H1 (cell line): ENCODE data around the gene OCEL1. TPM values are rescaled to one million over a fixed set of nuclear protein-coding genes. Genes with fewer than 3 reads are reported as not detected.

Source experiments
- BCL11A ChIP-seq, 2 experiments: IDR thresholded peaks; one replicate each; pipeline ENCODE4 v1.6.1; 2011; ENCODE audit warnings: low read depth in 2 of 2, low read length in 2 of 2, mild to moderate bottlenecking in 2 of 2
- EP300 ChIP-seq, 2 experiments: IDR thresholded peaks; 1 replicate in 1 of 2; 2 replicates in 1 of 2; pipeline ENCODE4 v1.6.1; 2011 to 2012; ENCODE audit warnings: low read depth in 2 of 2, low read length in 2 of 2, mild to moderate bottlenecking in 2 of 2, borderline replicate concordance in 1 of 2, inconsistent platforms in 1 of 2, moderate library complexity in 1 of 2
- HDAC2 ChIP-seq, 2 experiments: fragments of 300-600 bp in 1 of 2; sonication (generic) in 1 of 2; IDR thresholded peaks; 2 replicates each; pipeline ENCODE4 v1.6.1; 2011 to 2012; ENCODE audit warnings: low read depth in 2 of 2, low read length in 2 of 2, mild to moderate bottlenecking in 2 of 2, moderate library complexity in 2 of 2, borderline replicate concordance in 1 of 2, inconsistent platforms in 1 of 2
- HDAC6 ChIP-seq: IDR thresholded peaks from one replicate; pipeline ENCODE4 v1.7.1; 2012; ENCODE audit warnings: low read depth, mild to moderate bottlenecking, inconsistent platforms, low read length, moderate library complexity
- RNF2 ChIP-seq: fragments of 200-900, 300-1000 bp; sonication (generic); IDR thresholded peaks from 2 replicates; pipeline ENCODE4 v1.7.1; 2016; ENCODE audit warnings: borderline replicate concordance, low read depth, mild to moderate bottlenecking, antibody characterized with exemption, low read length; ENCODE audit not compliant: poor library complexity, severe bottlenecking; ENCODE audit errors: missing control alignments
- SIX5 ChIP-seq: IDR thresholded peaks from 2 replicates; pipeline ENCODE4 v1.6.1; 2011; ENCODE audit warnings: mild to moderate bottlenecking, low read depth, low read length
- USF2 ChIP-seq: IDR thresholded peaks from 2 replicates; pipeline ENCODE4 v1.6.1; 2011; ENCODE audit warnings: low read length, improper control_type of control experiment
- ZNF274 ChIP-seq: IDR thresholded peaks from 2 replicates; pipeline ENCODE4 v1.7.0; 2012; ENCODE audit warnings: low read length, borderline replicate concordance; ENCODE audit errors: extremely low read depth
- polyA plus RNA-seq, 7 experiments: library from polyadenylated mRNA; depleted of rRNA in 3 of 7; stranded (reverse) in 5 of 7; unstranded in 2 of 7; fragments of >200 nt in 5 of 7; fragments of 200-250 nt in 2 of 7; gene quantifications; 1 replicate in 5 of 7; 2 replicates in 1 of 7; 4 replicates in 1 of 7; pipeline versions ENCODE4 v1.2.1 to v1.2.3, GENCODE V29; 2011 to 2013; ENCODE audit warnings: missing spikeins in 2 of 7, mixed read lengths in 2 of 7
- total RNA-seq: library from RNA; stranded (reverse); fragmentation: NEBNext Ultra II Directional; extraction: Animal tissue kit (Norgen Biotek cat#: 25700); gene quantifications from 2 replicates; pipeline ENCODE4 v1.2.1, GENCODE V29; 2021

Gene OCEL1
- total and polyA plus RNA-seq, 2 of the 8 experiments (the other 6 are each of a cell fraction or from before 2014, with no cell fraction given) = 13.3 to 32.6 TPM

- TF ChIP-seq ZNF274 (no peak), EP300 (IDR thresholded peaks at IDR 0.05; ENCODE audit: borderline replicate concordance in 1 of 2, low read depth in 2 of 2, low read length in 2 of 2) (no peak), HDAC6 (no peak), HDAC2 (IDR thresholded peaks at IDR 0.05; ENCODE audit: borderline replicate concordance in 1 of 2, low read depth in 2 of 2, low read length in 2 of 2) (no peak), RNF2 (no peak), BCL11A (IDR thresholded peaks at IDR 0.05; ENCODE audit: low read depth in 2 of 2, low read length in 2 of 2) (no peak), SIX5 (no peak), USF2 (no peak)
- TF ChIP-seq, all 59 proteins: peak for 2
Observed at GRCh38 chr19:17244618-17245534, 18.9 kb downstream of the OCEL1 start (continued).
